Thyroid gland (tissue), 4 donors: Measurements from ENCODE around the gene VEPH1. TPM values are rescaled to one million over a fixed set of nuclear protein-coding genes. Genes with fewer than 3 reads are reported as not detected.

Experiments
- DNase-seq, 2 donors: peaks; one replicate each; pipeline ENCODE4 v3.0.0-alpha.2; 2019
- H3K27ac ChIP-seq, 3 donors: fragments of 200-600 bp; sonication (generic); 1 replicate in 2 of 3; 2 replicates in 1 of 3; pipeline ENCODE4 v1.5.1; 2016 to 2019; ENCODE audit warnings: mild to moderate bottlenecking in 1 of 3, moderate library complexity in 1 of 3
- H3K27me3 ChIP-seq: fragments of 200-600 bp; sonication (generic); one replicate; pipeline ENCODE4 v1.5.1; 2019
- H3K36me3 ChIP-seq, 2 donors: fragments of 200-600 bp; sonication (generic); one replicate each; pipeline ENCODE4 v1.5.1; 2016 to 2019
- H3K4me1 ChIP-seq, 2 donors: fragments of 200-600 bp; sonication (generic); one replicate each; pipeline ENCODE4 v1.5.1; 2017 to 2019
- H3K4me3 ChIP-seq, 3 donors: fragments of 200-600 bp; sonication (generic); replicated peaks in 1 of 3; 1 replicate in 2 of 3; 2 replicates in 1 of 3; pipeline ENCODE4 v1.5.1; 2016; ENCODE audit warnings: mild to moderate bottlenecking in 1 of 3
- H3K9me3 ChIP-seq: fragments of 200-600 bp; sonication (generic); one replicate; pipeline ENCODE4 v1.5.1; 2017
- CTCF ChIP-seq, 6 experiments: fragments of 200-600 bp in 3 of 6; fragments of 450-650 bp in 3 of 6; sonication (generic) in 3 of 6; IDR thresholded peaks; one replicate each; pipeline ENCODE4 v1.5.1; 2016 to 2019; ENCODE audit warnings: antibody characterized with exemption in 6 of 6, mild to moderate bottlenecking in 2 of 6, inconsistent platforms in 1 of 6, moderate library complexity in 1 of 6
- POLR2A ChIP-seq, 2 donors: fragments of 450-650 bp; IDR thresholded peaks; one replicate each; pipeline ENCODE4 v1.6.1; 2017; ENCODE audit warnings: antibody characterized with exemption in 2 of 2, mild to moderate bottlenecking in 2 of 2, moderate library complexity in 1 of 2
- WGBS, 2 donors: methylation state at CpG; one replicate each; pipeline ENCODE4 v1.1.5; 2017; 5-methylcytosine and 5-hydroxymethylcytosine counted together
- intact Hi-C: fragments of 100-400 bp; cut with DNase I; formaldehyde crosslinking; loops from one replicate; pipeline ENCODE4 v1.15.1; 2023
- total RNA-seq, 4 donors: library from RNA; depleted of rRNA; stranded (reverse); fragments of >200 nt; gene quantifications; one replicate each; pipeline ENCODE4 v1.2.3, GENCODE V29; 2016

VEPH1 gene
- total RNA-seq, 4 donors from 2014 or later = 1.7 to 12.0 (median 5.0) TPM

GRCh38 chr3:157247391-157247790 is 255.8 kb downstream of the VEPH1 start:
- DNase-seq = no peak
- intact Hi-C loops = no loop called here
- Histone ChIP-seq H3K27me3 (no peaks in the 10 kb centered on the region), H3K4me1 (peaks cover 0 to 11% of the 10 kb centered on the region in 2 donors), H3K36me3 (no peaks in the 10 kb centered on the region), H3K9me3 (no peaks in the 10 kb centered on the region), H3K4me3 (no peak overlapping the region), H3K27ac (no peak overlapping the region)
- 89% methylated on average over 1 of the region's 1 CpG for WGBS, 2 donors
- TF ChIP-seq POLR2A (IDR thresholded peaks at IDR 0.05) (no peak), CTCF (IDR thresholded peaks at IDR 0.05) (no peak)

GRCh38 chr3:157242836-157243235 is 260.4 kb downstream of the VEPH1 start:
- DNase-seq = no peak
- intact Hi-C loops = no loop called here
- WGBS, 2 donors = 94 to 99% methylated on average over 1 of the region's 1 CpG
- Histone ChIP-seq H3K36me3 (no peaks in the 10 kb centered on the region), H3K27me3 (no peaks in the 10 kb centered on the region), H3K9me3 (no peaks in the 10 kb centered on the region), H3K4me1 (peaks cover 0 to 4% of the 10 kb centered on the region in 2 donors), H3K27ac (no peak overlapping the region), H3K4me3 (no peak overlapping the region)
- no peak for TF ChIP-seq POLR2A (IDR thresholded peaks at IDR 0.05)
- TF ChIP-seq CTCF (IDR thresholded peaks at IDR 0.05) = no peak

DNA sequence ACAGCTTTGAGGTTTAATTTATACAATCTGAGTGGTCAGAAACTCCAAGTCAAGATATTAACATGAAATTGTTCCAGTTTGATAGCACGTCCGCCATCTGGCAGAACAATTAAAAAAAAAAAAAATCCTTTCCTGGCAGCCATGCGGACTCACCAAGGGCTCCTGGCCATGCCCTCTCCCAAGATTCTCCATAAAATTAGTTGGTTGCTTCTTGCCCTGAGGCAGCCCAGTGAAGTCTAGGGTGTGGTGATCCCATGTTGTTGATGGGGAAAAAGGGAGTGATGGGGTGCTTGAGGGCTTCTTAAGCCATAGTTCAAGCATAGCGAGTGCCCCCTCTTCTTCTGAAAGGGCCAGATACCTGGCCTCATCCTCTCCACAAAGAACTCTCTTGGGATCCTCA is 261.6 kb downstream of the VEPH1 start:
- Histone ChIP-seq H3K9me3 (no peaks in the 10 kb centered on the region), H3K4me3 (no peak overlapping the region), H3K27ac (no peak overlapping the region), H3K36me3 (no peaks in the 10 kb centered on the region), H3K4me1 (peaks cover 0 to 4% of the 10 kb centered on the region in 2 donors), H3K27me3 (no peaks in the 10 kb centered on the region)
- intact Hi-C loops = no loop called here
- TF ChIP-seq POLR2A (IDR thresholded peaks at IDR 0.05) (no peak), CTCF (IDR thresholded peaks at IDR 0.05) (no peak)
- no peak for DNase-seq
- WGBS, 2 donors = 96% methylated on average over 4 of the region's 4 CpGs

DNA sequence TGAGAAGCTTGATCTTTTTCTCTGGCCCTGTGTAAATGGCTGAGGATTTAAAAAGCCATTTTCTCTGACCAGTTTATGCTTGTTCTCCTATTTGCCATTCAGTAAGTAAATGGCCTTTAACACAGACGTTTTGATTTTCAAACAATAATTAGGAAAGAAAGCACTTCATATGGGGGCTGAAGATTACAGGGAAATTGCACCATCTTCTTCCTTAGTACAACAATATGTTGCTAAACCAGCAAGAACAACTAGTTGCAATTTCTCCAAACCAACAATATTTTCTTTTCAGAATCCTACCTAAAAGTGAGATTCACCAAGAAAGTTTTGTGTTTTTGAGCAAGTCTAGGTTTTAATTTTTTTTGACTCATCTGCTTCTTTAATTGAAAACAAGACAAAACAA is 262.8 kb downstream of the VEPH1 start:
- no peak overlapping the region for H3K27ac ChIP-seq
- no peaks in the 10 kb centered on the region for H3K9me3 ChIP-seq
- H3K36me3 ChIP-seq = no peaks in the 10 kb centered on the region
- no peak overlapping the region for H3K4me3 ChIP-seq
- no peak for DNase-seq
- intact Hi-C loops = no loop called here
- H3K4me1 ChIP-seq = peaks cover 0 to 4% of the 10 kb centered on the region in 2 donors
- WGBS, 2 donors = 57 to 58% methylated on average over 1 of the region's 1 CpG
- H3K27me3 ChIP-seq = no peaks in the 10 kb centered on the region
- TF ChIP-seq POLR2A (IDR thresholded peaks at IDR 0.05) (no peak), CTCF (IDR thresholded peaks at IDR 0.05) (no peak)

DNA sequence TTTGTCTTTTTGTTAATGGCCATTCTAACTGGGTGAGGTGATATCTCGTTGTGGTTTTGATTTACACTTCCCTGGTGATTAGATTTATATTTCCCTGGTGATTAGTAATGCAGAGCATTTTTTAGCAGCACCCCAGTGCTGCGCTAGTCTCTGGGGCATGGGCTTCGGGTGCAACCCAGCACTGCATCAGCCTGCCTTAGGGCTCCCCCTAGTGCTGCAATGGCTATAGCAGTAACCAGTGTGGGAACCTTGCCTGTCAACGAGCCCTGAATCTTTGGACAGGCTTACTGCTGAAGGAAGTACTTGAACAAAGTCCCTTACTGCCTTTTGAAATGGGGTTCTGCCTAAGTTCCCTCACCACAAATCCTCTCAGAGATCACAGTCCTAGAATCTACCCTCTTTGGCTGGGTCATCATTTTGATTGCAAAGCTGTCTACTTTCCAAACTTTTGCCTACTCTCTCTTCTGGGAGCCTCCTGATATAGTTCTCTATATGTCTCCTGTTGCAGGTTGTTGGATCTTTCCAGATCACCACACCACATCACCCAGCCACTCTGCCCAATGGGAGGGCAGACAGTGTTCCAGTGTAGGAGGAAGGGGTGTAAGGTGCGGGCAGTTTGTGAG is 264.0 kb downstream of the VEPH1 start:
- WGBS, 2 donors = 43 to 50% methylated on average over 5 of the region's 5 CpGs
- peak; percentile 65 to 72 for DNase-seq

More for the DNA sequence above, 264.0 kb downstream of the VEPH1 start:
- H3K4me3 ChIP-seq = no peak overlapping the region
- peaks cover 0 to 4% of the 10 kb centered on the region in 2 donors for H3K4me1 ChIP-seq
- H3K27me3 ChIP-seq = no peaks in the 10 kb centered on the region
- no peaks in the 10 kb centered on the region for H3K9me3 ChIP-seq
- no peaks in the 10 kb centered on the region for H3K36me3 ChIP-seq
- no peak for TF ChIP-seq POLR2A (IDR thresholded peaks at IDR 0.05)
- TF ChIP-seq CTCF (IDR thresholded peaks at IDR 0.05) = peak; percentile 40 to 75 (median 64)
- H3K27ac ChIP-seq = no peak overlapping the region
- intact Hi-C loops = no loop called here
